22Rv1 (cell line): ENCODE measurements around the gene FAM24A.

Experiments used
- CTCF ChIP-seq: fragments of 450-650 bp; IDR thresholded peaks from 2 replicates; pipeline ENCODE4 v1.5.1; 2017; ENCODE audit warnings: mild to moderate bottlenecking
- ZFX ChIP-seq: fragments of 450-650 bp; IDR thresholded peaks from 2 replicates; pipeline ENCODE4 v1.6.1; 2017; ENCODE audit warnings: antibody characterized with exemption, borderline replicate concordance

- TF ChIP-seq CTCF (no peak), ZFX (no peak)
Measured at GRCh38 chr10:122962405-122962804, 52.0 kb downstream of the FAM24A start.
